Endodermal cell (in vitro differentiated cells): ENCODE data around the gene NOB1. TPM values are rescaled to one million over a fixed set of nuclear protein-coding genes. Genes with fewer than 3 reads are reported as not detected.
"Not testable (repeated sequence)": the region's sequence is repeated elsewhere in the genome, so short reads cannot be mapped to it uniquely, and the experiment has no call there.

Experiments used
- DNase-seq: peaks from one replicate; pipeline ENCODE4 v3.0.0-alpha.2; 2017
- H3K27ac ChIP-seq: 2 replicates; pipeline ENCODE4 v1.5.1; 2013; ENCODE audit warnings: mild to moderate bottlenecking, low read depth, low read length, moderate library complexity
- H3K27me3 ChIP-seq: 2 replicates; pipeline ENCODE4 v1.6.1; 2013; ENCODE audit warnings: mild to moderate bottlenecking, low read length, moderate library complexity; ENCODE audit not compliant: insufficient read depth, control insufficient read depth, poor library complexity, severe bottlenecking
- H3K36me3 ChIP-seq: 2 replicates; pipeline ENCODE4 v1.7.0; 2013; ENCODE audit warnings: mild to moderate bottlenecking, low read length, moderate library complexity; ENCODE audit not compliant: control insufficient read depth, insufficient read depth
- H3K4me1 ChIP-seq: one replicate; pipeline ENCODE4 v1.7.0; 2013; ENCODE audit warnings: low read length; ENCODE audit not compliant: control insufficient read depth, insufficient read depth
- H3K4me3 ChIP-seq: 2 replicates; pipeline ENCODE4 v1.5.1; 2013; ENCODE audit warnings: mild to moderate bottlenecking, low read length, moderate library complexity
- H3K9ac ChIP-seq: 2 replicates; pipeline ENCODE4 v1.6.1; 2013; ENCODE audit warnings: mild to moderate bottlenecking, low read length, moderate library complexity; ENCODE audit not compliant: poor library complexity, severe bottlenecking; ENCODE audit errors: extremely low read depth
- H3K9me3 ChIP-seq: 2 replicates; pipeline ENCODE4 v1.6.1; 2013; ENCODE audit warnings: mild to moderate bottlenecking, low read length, moderate library complexity; ENCODE audit not compliant: control insufficient read depth
- H3K27ac Mint-ChIP-seq: 2 replicates; pipeline ENCODE4 v1.8.0; 2020; ENCODE audit warnings: mixed read lengths
- H3K27me3 Mint-ChIP-seq: 2 replicates; pipeline ENCODE4 v1.8.0; 2021; ENCODE audit warnings: mild to moderate bottlenecking, mixed read lengths; ENCODE audit not compliant: insufficient read depth
- H3K36me3 Mint-ChIP-seq: 2 replicates; pipeline ENCODE4 v1.8.0; 2020; ENCODE audit warnings: low read depth, mixed read lengths
- H3K4me1 Mint-ChIP-seq: 2 replicates; pipeline ENCODE4 v1.8.0; 2020; ENCODE audit warnings: mixed read lengths
- H3K4me3 Mint-ChIP-seq: 2 replicates; pipeline ENCODE4 v1.8.0; 2020; ENCODE audit warnings: mild to moderate bottlenecking, moderate library complexity, mixed read lengths
- H3K9me3 Mint-ChIP-seq: 2 replicates; pipeline ENCODE4 v1.8.0; 2020; ENCODE audit warnings: mild to moderate bottlenecking, mixed read lengths
- WGBS, 2 experiments: methylation state at CpG; one replicate each; pipeline versions ENCODE4 v1.1.5 to v1.1.7; 2013; ENCODE audit warnings: missing lambda C conversion rate in 2 of 2, mixed read lengths in 1 of 2; ENCODE audit not compliant: insufficient coverage in 1 of 2, insufficient read length in 1 of 2; 5-methylcytosine and 5-hydroxymethylcytosine counted together
- total RNA-seq, 2 donors: library from RNA; stranded (reverse); fragmentation: NEBNext Ultra II Directional in 1 of 2; extraction: Animal tissue kit (Norgen Biotek cat#: 25700) in 1 of 2; gene quantifications; 2 replicates in 1 of 2; 3 replicates in 1 of 2; pipeline ENCODE4 v1.2.1, GENCODE V29; 2021
- TF ChIP-seq, protein P1 (sequence below): fragments of 200-600 bp; sonication (generic); conservative IDR thresholded peaks from 2 replicates; pipeline ENCODE4 v1.5.0; 2021; ENCODE audit warnings: antibody characterized with exemption, mild to moderate bottlenecking

NOB1 gene
- total RNA-seq, 2 donors from 2014 or later: 53.1 to 53.4 TPM

DNA sequence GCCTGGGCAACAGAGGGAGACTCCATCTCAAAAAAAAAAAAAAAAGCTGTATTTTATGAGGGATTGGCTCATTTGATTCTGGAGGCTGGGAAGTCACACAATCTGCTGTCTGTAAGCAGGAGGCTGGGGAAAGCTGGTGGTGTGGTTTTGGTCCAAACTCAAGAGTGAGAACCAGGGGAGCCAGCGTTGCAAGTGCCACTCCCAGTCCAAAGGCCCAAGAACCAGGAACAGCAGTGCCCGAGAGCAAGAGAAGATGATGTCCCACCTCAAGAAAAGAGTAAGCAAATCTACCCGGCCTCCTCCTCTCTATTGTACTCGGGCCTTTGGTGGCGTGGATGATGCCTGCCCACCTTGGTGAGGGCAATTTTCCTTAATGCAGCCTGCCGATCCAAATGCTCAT, 22.6 kb downstream of the NOB1 start:
- TF ChIP-seq, protein P1, sequence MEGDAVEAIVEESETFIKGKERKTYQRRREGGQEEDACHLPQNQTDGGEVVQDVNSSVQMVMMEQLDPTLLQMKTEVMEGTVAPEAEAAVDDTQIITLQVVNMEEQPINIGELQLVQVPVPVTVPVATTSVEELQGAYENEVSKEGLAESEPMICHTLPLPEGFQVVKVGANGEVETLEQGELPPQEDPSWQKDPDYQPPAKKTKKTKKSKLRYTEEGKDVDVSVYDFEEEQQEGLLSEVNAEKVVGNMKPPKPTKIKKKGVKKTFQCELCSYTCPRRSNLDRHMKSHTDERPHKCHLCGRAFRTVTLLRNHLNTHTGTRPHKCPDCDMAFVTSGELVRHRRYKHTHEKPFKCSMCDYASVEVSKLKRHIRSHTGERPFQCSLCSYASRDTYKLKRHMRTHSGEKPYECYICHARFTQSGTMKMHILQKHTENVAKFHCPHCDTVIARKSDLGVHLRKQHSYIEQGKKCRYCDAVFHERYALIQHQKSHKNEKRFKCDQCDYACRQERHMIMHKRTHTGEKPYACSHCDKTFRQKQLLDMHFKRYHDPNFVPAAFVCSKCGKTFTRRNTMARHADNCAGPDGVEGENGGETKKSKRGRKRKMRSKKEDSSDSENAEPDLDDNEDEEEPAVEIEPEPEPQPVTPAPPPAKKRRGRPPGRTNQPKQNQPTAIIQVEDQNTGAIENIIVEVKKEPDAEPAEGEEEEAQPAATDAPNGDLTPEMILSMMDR: no peak
- no peaks in the 10 kb centered on the region for H3K36me3 ChIP-seq
- no peak overlapping the region for H3K27ac ChIP-seq
- no peak for DNase-seq
- no peaks in the 10 kb centered on the region for H3K9me3 ChIP-seq
- no peak overlapping the region for H3K4me3 ChIP-seq
- Mint-ChIP-seq H3K27me3 (no peaks in the 10 kb centered on the region), H3K9me3 (no peaks in the 10 kb centered on the region), H3K27ac (no peak overlapping the region), H3K36me3 (peaks cover 2% of the 10 kb centered on the region), H3K4me1 (peaks cover 5% of the 10 kb centered on the region), H3K4me3 (no peak overlapping the region)
- no peaks in the 10 kb centered on the region for H3K4me1 ChIP-seq
- H3K9ac ChIP-seq: no peak overlapping the region
- WGBS, 2 experiments: 93 to 96% methylated on average over 5 to 6 of the region's 6 CpGs
- no peaks in the 10 kb centered on the region for H3K27me3 ChIP-seq

DNA sequence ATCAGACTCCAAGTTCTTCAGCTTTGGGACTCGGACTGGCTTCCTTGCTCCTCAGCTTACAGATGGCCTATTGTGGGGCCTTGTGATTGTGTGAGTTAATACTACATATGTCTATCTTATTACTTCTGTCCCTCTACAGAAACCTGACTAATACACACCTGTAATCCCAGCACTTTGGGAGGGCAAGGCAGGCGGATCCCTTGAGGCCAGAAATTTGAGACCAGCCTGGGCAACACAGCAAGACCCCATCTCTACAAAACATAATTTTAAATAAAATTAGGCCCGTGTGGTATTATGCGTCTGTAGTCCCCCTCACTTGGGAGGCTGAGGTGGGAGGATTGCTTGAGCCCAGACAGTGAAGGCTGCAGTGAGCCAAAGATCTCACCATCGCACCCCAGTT, 23.4 kb downstream of the NOB1 start:
- H3K9me3 Mint-ChIP-seq, H3K27ac ChIP-seq, H3K4me1 Mint-ChIP-seq, H3K4me3 ChIP-seq, H3K27ac Mint-ChIP-seq, DNase-seq, H3K36me3 ChIP-seq, H3K27me3 Mint-ChIP-seq, H3K27me3 ChIP-seq, H3K9me3 ChIP-seq, H3K4me1 ChIP-seq, H3K36me3 Mint-ChIP-seq, H3K4me3 Mint-ChIP-seq, H3K9ac ChIP-seq: not testable (repeated sequence)
- WGBS, 2 experiments: 88 to 100% methylated on average over 1 to 5 of the region's 5 CpGs

DNA sequence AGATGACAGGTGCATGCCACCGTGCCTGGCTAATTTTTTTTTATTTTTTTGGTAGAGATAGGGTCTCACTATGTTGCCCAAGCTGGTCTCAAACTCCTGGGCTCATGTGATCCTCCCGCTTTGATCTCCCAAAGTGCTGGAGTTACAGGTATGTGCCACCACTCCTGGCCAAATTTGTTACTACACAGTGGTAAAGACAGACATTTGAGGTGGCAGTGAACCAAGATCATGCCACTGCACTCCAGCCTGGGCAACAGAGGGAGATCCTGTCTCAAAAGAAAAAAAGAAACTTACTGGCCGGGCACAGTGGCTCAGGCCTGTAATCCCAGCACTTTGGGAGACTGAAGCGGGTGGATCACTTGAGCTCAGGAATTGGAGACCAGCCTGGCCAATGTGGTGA, 25.7 kb downstream of the NOB1 start:
- WGBS, 2 experiments: 94 to 97% methylated on average over 4 of the region's 4 CpGs
- H3K36me3 ChIP-seq: not testable (repeated sequence)
- H3K27ac Mint-ChIP-seq: peak overlapping the region; percentile 49

DNA sequence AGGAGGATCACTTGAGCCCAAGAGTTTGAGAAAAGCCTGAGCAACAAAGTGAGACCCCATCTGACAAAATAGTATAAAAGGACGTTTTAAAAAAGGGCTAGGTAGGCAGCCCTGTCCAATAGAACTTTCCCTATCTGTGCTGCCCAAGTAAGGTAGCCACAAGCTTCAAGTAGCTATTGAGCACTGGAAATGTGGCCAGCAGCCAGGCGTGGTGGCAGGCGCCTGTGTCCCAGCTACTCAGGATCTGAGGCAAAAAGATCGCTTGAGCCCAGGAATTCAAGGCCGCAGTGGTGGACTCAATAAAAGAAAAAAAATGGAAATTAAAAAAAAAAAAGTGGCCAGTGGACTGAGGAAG, 26.8 kb downstream of the NOB1 start:
- TF ChIP-seq, protein P1: no peak
- Histone ChIP-seq H3K4me1 (peaks cover 2% of the 10 kb centered on the region), H3K9me3 (no peaks in the 10 kb centered on the region), H3K36me3 (no peaks in the 10 kb centered on the region), H3K27ac (no peak overlapping the region), H3K27me3 (no peaks in the 10 kb centered on the region), H3K4me3 (no peak overlapping the region), H3K9ac (no peak overlapping the region)
- peak overlapping the region; percentile 100 for H3K27ac Mint-ChIP-seq
- H3K27me3 Mint-ChIP-seq: no peaks in the 10 kb centered on the region
- H3K4me3 Mint-ChIP-seq: peak overlapping the region; percentile 79
- 94 to 96% methylated on average over 5 of the region's 5 CpGs for WGBS, 2 experiments
- H3K36me3 Mint-ChIP-seq: peaks cover 10% of the 10 kb centered on the region
- no peaks in the 10 kb centered on the region for H3K9me3 Mint-ChIP-seq
- peaks cover 19% of the 10 kb centered on the region for H3K4me1 Mint-ChIP-seq
- DNase-seq: no peak

More for the DNA sequence above, 25.7 kb downstream of the NOB1 start:
- H3K4me3 Mint-ChIP-seq, H3K4me1 ChIP-seq, H3K4me3 ChIP-seq, DNase-seq, H3K27ac ChIP-seq, H3K9me3 ChIP-seq, H3K27me3 Mint-ChIP-seq, H3K27me3 ChIP-seq, H3K9me3 Mint-ChIP-seq, H3K36me3 Mint-ChIP-seq, H3K9ac ChIP-seq: not testable (repeated sequence)
- H3K4me1 Mint-ChIP-seq: peaks cover 19% of the 10 kb centered on the region
